CD4-positive, alpha-beta T cell (primary cell): ENCODE measurements around the gene HS6ST2. TPM values are rescaled to one million over a fixed set of nuclear protein-coding genes. Genes with fewer than 3 reads are reported as not detected.

ENCODE experiments used
- ATAC-seq: fragments of 200-7000 bp; cut with Tn5 transposase; one replicate; pipeline ENCODE4 v1.10.0; 2022; ENCODE audit warnings: mild to moderate bottlenecking; ENCODE audit not compliant: poor library complexity
- CTCF ChIA-PET: fragments of 350-600 bp; sonication (Branson Sonifier 250); formaldehyde crosslinking; loops from one replicate; lab custom pipeline; 2021; ENCODE audit warnings: antibody characterized with exemption, inconsistent platforms; lab: Charles Lee
- POLR2A ChIA-PET: fragments of 350-600 bp; sonication (Branson Sonifier 250); formaldehyde crosslinking; loops from one replicate; lab custom pipeline; 2021; ENCODE audit warnings: antibody characterized with exemption, inconsistent platforms; lab: Charles Lee
- DNase-seq, 14 experiments: peaks; one replicate each; pipeline ENCODE4 v3.0.0-alpha.2; 2013 to 2020; ENCODE audit warnings: mixed read lengths in 2 of 14
- H3K27ac ChIP-seq, 2 donors: one replicate each; pipeline versions ENCODE4 v1.5.1 to v1.7.0; 2013; ENCODE audit warnings: low read length in 2 of 2, low read depth in 1 of 2, mild to moderate bottlenecking in 1 of 2
- H3K27me3 ChIP-seq, 2 experiments: 1 replicate in 1 of 2; 2 replicates in 1 of 2; pipeline versions ENCODE4 v1.6.1 to v1.7.0; 2013; ENCODE audit warnings: low read length in 2 of 2, control low read depth in 1 of 2, mild to moderate bottlenecking in 1 of 2, moderate library complexity in 1 of 2; ENCODE audit not compliant: insufficient read depth in 2 of 2, control insufficient read depth in 1 of 2
- H3K36me3 ChIP-seq: one replicate; pipeline ENCODE4 v1.6.1; 2013; ENCODE audit warnings: low read length, control low read depth; ENCODE audit not compliant: insufficient read depth
- H3K4me1 ChIP-seq: one replicate; pipeline ENCODE4 v1.6.1; 2013; ENCODE audit warnings: low read length, control low read depth; ENCODE audit not compliant: insufficient read depth
- H3K4me3 ChIP-seq: one replicate; pipeline ENCODE4 v1.5.1; 2013; ENCODE audit warnings: mild to moderate bottlenecking, low read length, moderate library complexity
- H3K9me3 ChIP-seq, 2 experiments: 1 replicate in 1 of 2; 2 replicates in 1 of 2; pipeline versions ENCODE4 v1.6.1 to v1.7.0; 2013; ENCODE audit warnings: low read length in 2 of 2, mild to moderate bottlenecking in 2 of 2, control low read depth in 1 of 2, moderate library complexity in 1 of 2; ENCODE audit not compliant: control insufficient read depth in 1 of 2, insufficient read depth in 1 of 2
- H3K27ac Mint-ChIP-seq: one replicate; pipeline ENCODE4 v1.8.0; 2020; ENCODE audit warnings: mixed read lengths
- H3K27me3 Mint-ChIP-seq: one replicate; pipeline ENCODE4 v1.8.0; 2021; ENCODE audit warnings: mixed read lengths
- H3K36me3 Mint-ChIP-seq: one replicate; pipeline ENCODE4 v1.8.0; 2021; ENCODE audit warnings: low read depth, mixed read lengths
- H3K4me1 Mint-ChIP-seq: one replicate; pipeline ENCODE4 v1.8.0; 2021; ENCODE audit warnings: low read depth, mixed read lengths
- H3K4me3 Mint-ChIP-seq: one replicate; pipeline ENCODE4 v1.8.0; 2020; ENCODE audit warnings: mild to moderate bottlenecking, mixed read lengths
- H3K9me3 Mint-ChIP-seq: one replicate; pipeline ENCODE4 v1.8.0; 2020; ENCODE audit warnings: mixed read lengths
- intact Hi-C, 2 experiments: fragments of 100-400 bp; cut with DNase I in 1 of 2; cut with micrococcal nuclease in 1 of 2; formaldehyde crosslinking; loops; one replicate each; pipeline versions ENCODE4 v1.15.1 to v1.9.0; 2023 to 2025; cut with DNase I, micrococcal nuclease
- total RNA-seq, 174 experiments: library from RNA in 2 of 174; stranded (reverse) in 2 of 174; gene quantifications; one replicate each; pipeline ENCODE4 v1.2.3 and lab custom pipeline; 2021 to 2026
- TF ChIP-seq, protein P1 (sequence below): fragments of 200-600 bp; IDR thresholded peaks from one replicate; pipeline ENCODE4 v1.8.0; 2022; ENCODE audit warnings: antibody characterized with exemption, mild to moderate bottlenecking

Gene HS6ST2
- total RNA-seq, 2 experiments from 2014 or later: not detected

DNA sequence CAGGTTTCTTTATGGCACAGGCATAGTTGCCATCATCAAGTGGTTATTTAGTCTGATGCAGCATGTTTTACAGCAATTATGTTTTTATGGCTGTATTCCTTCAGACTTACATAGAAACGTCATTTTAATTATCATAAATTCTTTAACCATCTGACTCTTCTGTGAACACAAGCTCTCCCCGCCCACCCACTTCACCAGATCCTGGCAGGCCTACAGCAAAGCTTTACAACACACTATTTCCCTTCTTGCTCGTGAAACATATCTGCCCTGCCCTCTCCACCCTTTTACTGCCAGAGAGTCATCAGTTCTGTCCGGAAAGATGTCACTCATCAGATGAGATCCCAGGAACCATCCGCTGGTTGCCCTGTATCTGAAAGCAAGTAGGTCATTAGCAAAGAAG lies 120.5 kb downstream of the HS6ST2 start:
- DNase-seq: no peak
- CTCF ChIA-PET: no interaction called here
- ATAC-seq: no peak

DNA sequence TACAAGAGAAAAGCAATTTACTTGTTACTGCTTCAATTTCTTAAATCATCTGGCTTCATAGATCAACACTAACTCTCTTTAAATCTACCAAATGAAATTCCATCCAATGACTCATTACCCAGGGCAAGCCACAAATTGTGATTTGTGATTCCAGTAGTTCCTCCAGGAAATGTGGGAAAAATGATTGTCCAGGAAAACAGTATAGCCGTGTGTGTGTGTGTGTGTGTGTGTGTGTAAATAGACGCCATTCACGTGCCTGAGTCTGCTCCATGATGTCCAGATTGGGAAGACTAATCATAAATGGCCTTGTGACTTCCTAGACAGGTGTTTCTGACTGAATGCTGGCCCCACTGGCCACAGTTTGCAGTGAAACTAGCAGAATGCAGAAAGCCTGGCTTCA lies 121.3 kb downstream of the HS6ST2 start:
- DNase-seq (no peak), ATAC-seq (no peak)
- Mint-ChIP-seq H3K9me3 (no peaks in the 10 kb centered on the region), H3K27me3 (no peaks in the 10 kb centered on the region), H3K4me3 (no peak overlapping the region), H3K27ac (no peak overlapping the region), H3K36me3 (no peaks in the 10 kb centered on the region), H3K4me1 (no peaks in the 10 kb centered on the region)
- TF ChIP-seq, protein P1, sequence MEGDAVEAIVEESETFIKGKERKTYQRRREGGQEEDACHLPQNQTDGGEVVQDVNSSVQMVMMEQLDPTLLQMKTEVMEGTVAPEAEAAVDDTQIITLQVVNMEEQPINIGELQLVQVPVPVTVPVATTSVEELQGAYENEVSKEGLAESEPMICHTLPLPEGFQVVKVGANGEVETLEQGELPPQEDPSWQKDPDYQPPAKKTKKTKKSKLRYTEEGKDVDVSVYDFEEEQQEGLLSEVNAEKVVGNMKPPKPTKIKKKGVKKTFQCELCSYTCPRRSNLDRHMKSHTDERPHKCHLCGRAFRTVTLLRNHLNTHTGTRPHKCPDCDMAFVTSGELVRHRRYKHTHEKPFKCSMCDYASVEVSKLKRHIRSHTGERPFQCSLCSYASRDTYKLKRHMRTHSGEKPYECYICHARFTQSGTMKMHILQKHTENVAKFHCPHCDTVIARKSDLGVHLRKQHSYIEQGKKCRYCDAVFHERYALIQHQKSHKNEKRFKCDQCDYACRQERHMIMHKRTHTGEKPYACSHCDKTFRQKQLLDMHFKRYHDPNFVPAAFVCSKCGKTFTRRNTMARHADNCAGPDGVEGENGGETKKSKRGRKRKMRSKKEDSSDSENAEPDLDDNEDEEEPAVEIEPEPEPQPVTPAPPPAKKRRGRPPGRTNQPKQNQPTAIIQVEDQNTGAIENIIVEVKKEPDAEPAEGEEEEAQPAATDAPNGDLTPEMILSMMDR: no peak
- no peak overlapping the region for H3K4me3 ChIP-seq
- no peaks in the 10 kb centered on the region for H3K36me3 ChIP-seq
- intact Hi-C loops: no loop called here
- no peaks in the 10 kb centered on the region for H3K9me3 ChIP-seq
- no peaks in the 10 kb centered on the region for H3K4me1 ChIP-seq
- CTCF ChIA-PET: no interaction called here
- no peak overlapping the region for H3K27ac ChIP-seq
- no peaks in the 10 kb centered on the region for H3K27me3 ChIP-seq
- POLR2A ChIA-PET: no interaction called here

More for the DNA sequence above, 120.5 kb downstream of the HS6ST2 start:
- Histone ChIP-seq H3K9me3 (no peaks in the 10 kb centered on the region), H3K27me3 (no peaks in the 10 kb centered on the region), H3K27ac (no peak overlapping the region), H3K4me1 (no peaks in the 10 kb centered on the region), H3K4me3 (no peak overlapping the region), H3K36me3 (no peaks in the 10 kb centered on the region)
- intact Hi-C loops: no loop called here
- Mint-ChIP-seq H3K4me1 (no peaks in the 10 kb centered on the region), H3K9me3 (no peaks in the 10 kb centered on the region), H3K27me3 (no peaks in the 10 kb centered on the region), H3K36me3 (no peaks in the 10 kb centered on the region), H3K4me3 (no peak overlapping the region), H3K27ac (no peak overlapping the region)
- TF ChIP-seq, protein P1: no peak
- POLR2A ChIA-PET: no interaction called here

DNA sequence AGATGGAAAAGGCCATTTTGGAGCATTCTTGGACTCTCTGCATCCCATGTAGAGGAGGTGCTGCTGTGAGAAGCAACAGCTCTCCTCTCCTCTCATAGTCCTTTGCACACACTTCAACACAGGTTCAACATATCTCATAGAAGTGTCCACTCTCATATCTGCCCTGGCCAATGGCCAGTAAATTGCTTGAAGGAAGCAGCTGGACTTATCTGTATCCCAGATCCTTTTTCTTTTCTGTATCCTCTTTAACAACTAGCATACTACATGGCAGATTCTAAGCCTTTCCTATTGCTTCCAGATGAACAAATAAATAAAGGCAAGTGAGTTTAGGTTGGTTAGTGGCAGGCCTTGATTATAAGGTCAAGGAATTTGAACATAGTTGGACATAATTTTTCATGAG lies 122.0 kb downstream of the HS6ST2 start:
- no peak overlapping the region for H3K27ac ChIP-seq
- POLR2A ChIA-PET: no interaction called here
- DNase-seq: no peak
- intact Hi-C loops: no loop called here
- no peaks in the 10 kb centered on the region for H3K9me3 ChIP-seq
- H3K27ac Mint-ChIP-seq: no peak overlapping the region
- no peaks in the 10 kb centered on the region for H3K4me1 Mint-ChIP-seq
- TF ChIP-seq, protein P1: no peak
- H3K9me3 Mint-ChIP-seq: no peaks in the 10 kb centered on the region
- H3K27me3 Mint-ChIP-seq: no peaks in the 10 kb centered on the region
- H3K4me3 ChIP-seq: no peak overlapping the region
- H3K4me3 Mint-ChIP-seq: no peak overlapping the region
- H3K36me3 ChIP-seq: no peaks in the 10 kb centered on the region
- no peaks in the 10 kb centered on the region for H3K27me3 ChIP-seq
- no peaks in the 10 kb centered on the region for H3K4me1 ChIP-seq
- CTCF ChIA-PET: no interaction called here
- H3K36me3 Mint-ChIP-seq: no peaks in the 10 kb centered on the region
- no peak for ATAC-seq
